Transverse colon (tissue), 4 donors: ENCODE measurements around the gene HIVEP3.

ENCODE experiments used
- CTCF ChIP-seq, 5 experiments: fragments of 200-600 bp in 3 of 5; fragments of 450-650 bp in 2 of 5; sonication (generic) in 3 of 5; IDR thresholded peaks; 1 replicate in 2 of 5; 2 replicates in 3 of 5; pipeline ENCODE4 v1.5.1; 2016 to 2017; ENCODE audit warnings: antibody characterized with exemption in 5 of 5, inconsistent platforms in 3 of 5, mild to moderate bottlenecking in 2 of 5, moderate library complexity in 1 of 5
- POLR2A ChIP-seq: fragments of 450-650 bp; IDR thresholded peaks from one replicate; pipeline ENCODE4 v1.6.1; 2016; ENCODE audit warnings: antibody characterized with exemption, mild to moderate bottlenecking, moderate library complexity
- POLR2AphosphoS5 ChIP-seq, 3 donors: sonication (generic); formaldehyde crosslinking; IDR thresholded peaks; one replicate each; pipeline ENCODE4 v1.6.1; 2016; ENCODE audit warnings: antibody characterized with exemption in 3 of 3

- TF ChIP-seq CTCF (IDR thresholded peaks at IDR 0.05) (no peak), POLR2AphosphoS5 (IDR thresholded peaks at IDR 0.05) (peak in 2 of 3 donors; percentile 11 to 19), POLR2A (no peak)
These were observed 404.3 kb downstream of the HIVEP3 start for GRCh38 chr1:41514381-41514780.
